Mesenchymal stem cell (in vitro differentiated cells and primary cell): ENCODE data around the gene TMCC3.
A peak's percentile ranks its signal among the peaks of the same experiment; 100 is the strongest.

Source experiments
- DNase-seq: peaks from one replicate; pipeline ENCODE4 v3.0.0-alpha.2; 2013
- H2AFZ ChIP-seq: one replicate; pipeline ENCODE4 v1.6.1; 2013; ENCODE audit warnings: low read depth, mild to moderate bottlenecking, control low read depth, inconsistent platforms, low read length, moderate library complexity
- H2AK5ac ChIP-seq: 2 replicates; pipeline ENCODE4 v1.6.1; 2013; ENCODE audit warnings: low read length, moderate library complexity, mild to moderate bottlenecking, inconsistent platforms; ENCODE audit not compliant: severe bottlenecking
- H2BK120ac ChIP-seq: one replicate; pipeline ENCODE4 v1.6.1; 2013; ENCODE audit warnings: low read depth, mild to moderate bottlenecking, inconsistent platforms, low read length, moderate library complexity
- H2BK12ac ChIP-seq, 2 experiments: one replicate each; pipeline ENCODE4 v1.6.1; 2013; ENCODE audit warnings: inconsistent platforms in 2 of 2, low read length in 2 of 2, mild to moderate bottlenecking in 2 of 2, moderate library complexity in 2 of 2, control low read depth in 1 of 2
- H2BK15ac ChIP-seq: one replicate; pipeline ENCODE4 v1.6.1; 2013; ENCODE audit warnings: mild to moderate bottlenecking, low read depth, inconsistent platforms; ENCODE audit not compliant: poor library complexity, severe bottlenecking
- H2BK5ac ChIP-seq: 2 replicates; pipeline ENCODE4 v1.6.1; 2013; ENCODE audit warnings: low read depth, mild to moderate bottlenecking, low read length, control low read depth, inconsistent platforms; ENCODE audit not compliant: poor library complexity, severe bottlenecking
- H3K14ac ChIP-seq, 2 experiments: one replicate each; pipeline ENCODE4 v1.6.1; 2013; ENCODE audit warnings: inconsistent platforms in 2 of 2, low read length in 2 of 2, control low read depth in 1 of 2, mild to moderate bottlenecking in 1 of 2, moderate library complexity in 1 of 2
- H3K18ac ChIP-seq, 2 experiments: one replicate each; pipeline ENCODE4 v1.6.1; 2013; ENCODE audit warnings: inconsistent platforms in 2 of 2, low read length in 2 of 2, control low read depth in 1 of 2, low read depth in 1 of 2, mild to moderate bottlenecking in 1 of 2
- H3K23ac ChIP-seq, 2 experiments: one replicate each; pipeline ENCODE4 v1.6.1; 2013; ENCODE audit warnings: inconsistent platforms in 2 of 2, low read length in 2 of 2, mild to moderate bottlenecking in 2 of 2, moderate library complexity in 2 of 2, control low read depth in 1 of 2
- H3K27ac ChIP-seq: 2 replicates; pipeline ENCODE4 v1.5.1; 2013; ENCODE audit warnings: mild to moderate bottlenecking, moderate library complexity, low read length, control low read depth, inconsistent platforms; ENCODE audit not compliant: poor library complexity, severe bottlenecking
- H3K27me3 ChIP-seq, 2 experiments: 2 replicates each; pipeline versions ENCODE4 v1.6.1 to v1.7.0; 2013; ENCODE audit warnings: low read length in 2 of 2, mild to moderate bottlenecking in 2 of 2, moderate library complexity in 2 of 2, control low read depth in 1 of 2, inconsistent platforms in 1 of 2; ENCODE audit not compliant: control insufficient read depth in 1 of 2, insufficient read depth in 1 of 2
- H3K36me3 ChIP-seq, 2 experiments: 2 replicates each; pipeline versions ENCODE4 v1.6.1 to v1.7.0; 2013; ENCODE audit warnings: low read length in 2 of 2, control low read depth in 1 of 2, inconsistent platforms in 1 of 2, low read depth in 1 of 2, mild to moderate bottlenecking in 1 of 2; ENCODE audit not compliant: insufficient read depth in 2 of 2, control insufficient read depth in 1 of 2
- H3K4ac ChIP-seq, 2 experiments: one replicate each; pipeline ENCODE4 v1.6.1; 2013; ENCODE audit warnings: inconsistent platforms in 2 of 2, low read length in 2 of 2, mild to moderate bottlenecking in 2 of 2, moderate library complexity in 2 of 2, control low read depth in 1 of 2, low read depth in 1 of 2
- H3K4me1 ChIP-seq: 2 replicates; pipeline ENCODE4 v1.6.1; 2013; ENCODE audit warnings: low read depth, low read length, control low read depth; ENCODE audit not compliant: control insufficient read depth, insufficient read depth
- H3K4me2 ChIP-seq: 2 replicates; pipeline ENCODE4 v1.6.1; 2013; ENCODE audit warnings: low read length, mild to moderate bottlenecking, inconsistent platforms; ENCODE audit not compliant: poor library complexity, severe bottlenecking
- H3K4me3 ChIP-seq, 2 experiments: 2 replicates each; pipeline versions ENCODE4 v1.5.1 to v1.7.0; 2013; ENCODE audit warnings: low read length in 2 of 2, mild to moderate bottlenecking in 2 of 2, control low read depth in 1 of 2, low read depth in 1 of 2; ENCODE audit not compliant: insufficient read depth in 1 of 2
- H3K79me1 ChIP-seq: replicated peaks from 2 replicates; pipeline ENCODE4 v1.6.1; 2013; ENCODE audit warnings: mild to moderate bottlenecking, control low read depth, low read length, inconsistent platforms; ENCODE audit not compliant: poor library complexity, severe bottlenecking
- H3K9ac ChIP-seq: 2 replicates; pipeline ENCODE4 v1.7.0; 2013; ENCODE audit warnings: mild to moderate bottlenecking, low read length, moderate library complexity
- H3K9me3 ChIP-seq: 2 replicates; pipeline ENCODE4 v1.7.0; 2013; ENCODE audit warnings: mild to moderate bottlenecking, low read length; ENCODE audit not compliant: control insufficient read depth
- H4K8ac ChIP-seq: one replicate; pipeline ENCODE4 v1.6.1; 2013; ENCODE audit warnings: inconsistent platforms, mild to moderate bottlenecking, low read length, moderate library complexity
- H4K91ac ChIP-seq: one replicate; pipeline ENCODE4 v1.6.1; 2013; ENCODE audit warnings: mild to moderate bottlenecking, low read length, inconsistent platforms
- WGBS: methylation state at CpG from one replicate; pipeline ENCODE4 v1.1.7; 2013; ENCODE audit warnings: mixed read lengths; 5-methylcytosine and 5-hydroxymethylcytosine counted together

TMCC3 gene

GRCh38 chr12:94565683-94566082 is 84.7 kb downstream of the TMCC3 start:
- no peak overlapping the region for H3K27ac ChIP-seq
- no peak overlapping the region for H3K9ac ChIP-seq
- no peak overlapping the region for H3K23ac ChIP-seq
- WGBS = 95% methylated on average over 6 of the region's 8 CpGs
- no peak for DNase-seq
- H4K8ac ChIP-seq = no peak overlapping the region
- H3K9me3 ChIP-seq = no peaks in the 10 kb centered on the region
- H3K18ac ChIP-seq = no peak overlapping the region
- peaks cover 0 to 4% of the 10 kb centered on the region in 2 experiments for H3K36me3 ChIP-seq
- H2BK120ac ChIP-seq = no peak overlapping the region
- no peak overlapping the region for H3K14ac ChIP-seq
- peaks cover 0 to 2% of the 10 kb centered on the region in 2 experiments for H3K27me3 ChIP-seq
- H3K79me1 ChIP-seq = peaks cover 5% of the 10 kb centered on the region
- no peak overlapping the region for H2BK12ac ChIP-seq
- no peak overlapping the region for H3K4ac ChIP-seq
- no peak overlapping the region for H4K91ac ChIP-seq
- H2BK15ac ChIP-seq = no peak overlapping the region
- H3K4me2 ChIP-seq = no peak overlapping the region
- peaks cover 14% of the 10 kb centered on the region for H3K4me1 ChIP-seq
- no peak overlapping the region for H3K4me3 ChIP-seq
- H2AK5ac ChIP-seq = no peak overlapping the region
- no peak overlapping the region for H2BK5ac ChIP-seq
- no peak overlapping the region for H2AFZ ChIP-seq

GRCh38 chr12:94563286-94563685 is 87.1 kb downstream of the TMCC3 start:
- no peak overlapping the region for H2AK5ac ChIP-seq
- no peak overlapping the region for H3K4me3 ChIP-seq
- 90% methylated on average over 2 of the region's 5 CpGs for WGBS
- H3K14ac ChIP-seq = no peak overlapping the region
- no peak overlapping the region for H3K4me2 ChIP-seq
- H2AFZ ChIP-seq = no peak overlapping the region
- peaks cover 15% of the 10 kb centered on the region for H3K4me1 ChIP-seq
- no peaks in the 10 kb centered on the region for H3K9me3 ChIP-seq
- no peaks in the 10 kb centered on the region for H3K36me3 ChIP-seq
- no peak for DNase-seq
- H3K79me1 ChIP-seq = peaks cover under 1% of the 10 kb centered on the region
- H3K9ac ChIP-seq = no peak overlapping the region
- no peak overlapping the region for H4K8ac ChIP-seq
- H3K27ac ChIP-seq = no peak overlapping the region
- no peak overlapping the region for H3K18ac ChIP-seq
- no peak overlapping the region for H3K4ac ChIP-seq
- no peak overlapping the region for H2BK120ac ChIP-seq
- H3K23ac ChIP-seq = no peak overlapping the region
- H2BK15ac ChIP-seq = no peak overlapping the region
- no peak overlapping the region for H2BK12ac ChIP-seq
- H2BK5ac ChIP-seq = no peak overlapping the region
- H4K91ac ChIP-seq = no peak overlapping the region
- H3K27me3 ChIP-seq = peaks cover 0 to 10% of the 10 kb centered on the region in 2 experiments

- Histone ChIP-seq H3K79me1 (no peaks in the 10 kb centered on the region), H3K36me3 (no peaks in the 10 kb centered on the region), H3K18ac (no peak overlapping the region), H3K27me3 (peaks cover 0 to 10% of the 10 kb centered on the region in 2 experiments), H4K91ac (no peak overlapping the region), H2BK120ac (no peak overlapping the region), H3K4me3 (no peak overlapping the region), H2AK5ac (no peak overlapping the region), H2BK12ac (no peak overlapping the region), H3K9ac (no peak overlapping the region), H4K8ac (no peak overlapping the region), H3K4ac (no peak overlapping the region), H2AFZ (no peak overlapping the region), H3K4me2 (no peak overlapping the region), H2BK5ac (no peak overlapping the region), H3K4me1 (peaks cover 15% of the 10 kb centered on the region), H3K9me3 (peaks cover 7% of the 10 kb centered on the region), H2BK15ac (no peak overlapping the region), H3K14ac (no peak overlapping the region), H3K23ac (no peak overlapping the region), H3K27ac (no peak overlapping the region)
- DNase-seq = no peak
- WGBS = 84% methylated on average over 11 of the region's 11 CpGs
Measured at GRCh38 chr12:94561943-94562411, 88.4 kb downstream of the TMCC3 start.

GRCh38 chr12:94560431-94561221 is 89.7 kb downstream of the TMCC3 start:
- 18% methylated on average over 16 of the region's 17 CpGs for WGBS
- peak overlapping the region; percentile 67 for H2BK5ac ChIP-seq
- H3K36me3 ChIP-seq = no peaks in the 10 kb centered on the region
- H3K9me3 ChIP-seq = peaks cover 10% of the 10 kb centered on the region
- H3K14ac ChIP-seq = peak overlapping the region in 1 of 2 experiments; percentile 86
- peak overlapping the region; percentile 30 for H3K4me2 ChIP-seq
- no peak overlapping the region for H3K4me3 ChIP-seq
- H3K9ac ChIP-seq = no peak overlapping the region
- no peak overlapping the region for H4K91ac ChIP-seq
- no peak overlapping the region for H4K8ac ChIP-seq
- no peaks in the 10 kb centered on the region for H3K79me1 ChIP-seq
- no peak overlapping the region for H3K23ac ChIP-seq
- H2BK12ac ChIP-seq = peak overlapping the region in 1 of 2 experiments; percentile 18
- H3K18ac ChIP-seq = no peak overlapping the region
- H3K27ac ChIP-seq = peak overlapping the region; percentile 73
- DNase-seq = no peak
- H2AFZ ChIP-seq = peak overlapping the region; percentile 51
- no peak overlapping the region for H3K4ac ChIP-seq
- peaks cover 0 to 10% of the 10 kb centered on the region in 2 experiments for H3K27me3 ChIP-seq
- no peak overlapping the region for H2BK15ac ChIP-seq
- H3K4me1 ChIP-seq = peaks cover 15% of the 10 kb centered on the region
- no peak overlapping the region for H2BK120ac ChIP-seq
- peak overlapping the region; percentile 94 for H2AK5ac ChIP-seq
